Endothelial cell of umbilical vein (primary cell): ENCODE data around the gene SLC35G6.

Experiments
- EZH2 ChIP-seq: IDR thresholded peaks from 2 replicates; pipeline ENCODE4 v1.6.1; 2012; ENCODE audit warnings: borderline replicate concordance, low read depth, mild to moderate bottlenecking, moderate library complexity, low read length, inconsistent platforms; ENCODE audit not compliant: severe bottlenecking
- JUN ChIP-seq: IDR thresholded peaks from 2 replicates; pipeline ENCODE4 v1.6.1; 2011; ENCODE audit warnings: borderline replicate concordance, low read depth; ENCODE audit not compliant: insufficient read length, insufficient read depth
- MYC ChIP-seq: IDR thresholded peaks from one replicate; pipeline ENCODE4 v1.6.1; 2011; ENCODE audit warnings: mild to moderate bottlenecking, low read depth, low read length
- POLR2A ChIP-seq: IDR thresholded peaks from 2 replicates; pipeline ENCODE4 v1.6.1; 2012; ENCODE audit warnings: low read depth, mild to moderate bottlenecking, control low read depth, low read length
- POLR2AphosphoS5 ChIP-seq: IDR thresholded peaks from 2 replicates; pipeline ENCODE4 v1.6.1; 2012; ENCODE audit warnings: low read depth, mild to moderate bottlenecking, control low read depth, low read length, moderate library complexity; ENCODE audit not compliant: insufficient read depth
- TF ChIP-seq, protein P1 (sequence below), 2 donors: IDR thresholded peaks; 1 replicate in 1 of 2; 2 replicates in 1 of 2; pipeline ENCODE4 v1.5.1; 2011; ENCODE audit warnings: low read length in 2 of 2, mild to moderate bottlenecking in 2 of 2, moderate library complexity in 2 of 2, control low read depth in 1 of 2, inconsistent platforms in 1 of 2, low read depth in 1 of 2; ENCODE audit not compliant: insufficient read depth in 1 of 2; ENCODE audit errors: extremely low read depth in 1 of 2
- TF ChIP-seq, protein P2 (sequence below): IDR thresholded peaks from 2 replicates; pipeline ENCODE4 v1.6.1; 2011; ENCODE audit not compliant: insufficient read depth, insufficient read length

DNA sequence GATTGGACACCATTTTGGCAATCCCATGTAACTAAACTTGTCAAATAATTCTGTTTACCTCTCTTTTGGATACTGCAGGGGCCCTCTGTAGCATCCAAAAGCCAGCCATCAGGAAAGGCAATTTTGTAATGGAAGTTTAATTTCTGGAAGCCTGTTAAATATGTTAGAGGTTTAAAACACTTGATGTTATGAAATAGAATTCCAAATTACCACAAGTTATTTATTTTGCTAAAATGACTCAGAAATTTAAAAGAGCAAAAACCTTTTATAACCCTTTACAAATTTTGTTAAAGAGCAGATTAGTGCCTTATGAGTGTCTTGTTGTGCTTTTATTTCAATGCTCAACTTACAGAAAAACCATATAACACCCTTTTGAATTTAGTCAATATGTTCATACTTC lies 47.6 kb downstream of the SLC35G6 start:
- TF ChIP-seq, protein P1, sequence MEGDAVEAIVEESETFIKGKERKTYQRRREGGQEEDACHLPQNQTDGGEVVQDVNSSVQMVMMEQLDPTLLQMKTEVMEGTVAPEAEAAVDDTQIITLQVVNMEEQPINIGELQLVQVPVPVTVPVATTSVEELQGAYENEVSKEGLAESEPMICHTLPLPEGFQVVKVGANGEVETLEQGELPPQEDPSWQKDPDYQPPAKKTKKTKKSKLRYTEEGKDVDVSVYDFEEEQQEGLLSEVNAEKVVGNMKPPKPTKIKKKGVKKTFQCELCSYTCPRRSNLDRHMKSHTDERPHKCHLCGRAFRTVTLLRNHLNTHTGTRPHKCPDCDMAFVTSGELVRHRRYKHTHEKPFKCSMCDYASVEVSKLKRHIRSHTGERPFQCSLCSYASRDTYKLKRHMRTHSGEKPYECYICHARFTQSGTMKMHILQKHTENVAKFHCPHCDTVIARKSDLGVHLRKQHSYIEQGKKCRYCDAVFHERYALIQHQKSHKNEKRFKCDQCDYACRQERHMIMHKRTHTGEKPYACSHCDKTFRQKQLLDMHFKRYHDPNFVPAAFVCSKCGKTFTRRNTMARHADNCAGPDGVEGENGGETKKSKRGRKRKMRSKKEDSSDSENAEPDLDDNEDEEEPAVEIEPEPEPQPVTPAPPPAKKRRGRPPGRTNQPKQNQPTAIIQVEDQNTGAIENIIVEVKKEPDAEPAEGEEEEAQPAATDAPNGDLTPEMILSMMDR (IDR thresholded peaks at IDR 0.05; ENCODE audit: extremely low read depth in 1 of 2, insufficient read depth in 1 of 2, low read depth in 1 of 2, low read length in 2 of 2): no peak
- TF ChIP-seq POLR2AphosphoS5 (no peak), POLR2A (no peak), EZH2 (no peak), MYC (no peak), JUN (no peak)
- TF ChIP-seq, protein P2, sequence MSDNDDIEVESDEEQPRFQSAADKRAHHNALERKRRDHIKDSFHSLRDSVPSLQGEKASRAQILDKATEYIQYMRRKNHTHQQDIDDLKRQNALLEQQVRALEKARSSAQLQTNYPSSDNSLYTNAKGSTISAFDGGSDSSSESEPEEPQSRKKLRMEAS: no peak
